ENCODE measurements around the gene PINK1. TPM values are rescaled to one million over a fixed set of nuclear protein-coding genes. Genes with fewer than 3 reads are reported as not detected.

The PINK1 gene
- polyA plus RNA-seq, 1 of the 3 experiments (the other 2 are of a cell fraction), result 24.4 TPM

DNA sequence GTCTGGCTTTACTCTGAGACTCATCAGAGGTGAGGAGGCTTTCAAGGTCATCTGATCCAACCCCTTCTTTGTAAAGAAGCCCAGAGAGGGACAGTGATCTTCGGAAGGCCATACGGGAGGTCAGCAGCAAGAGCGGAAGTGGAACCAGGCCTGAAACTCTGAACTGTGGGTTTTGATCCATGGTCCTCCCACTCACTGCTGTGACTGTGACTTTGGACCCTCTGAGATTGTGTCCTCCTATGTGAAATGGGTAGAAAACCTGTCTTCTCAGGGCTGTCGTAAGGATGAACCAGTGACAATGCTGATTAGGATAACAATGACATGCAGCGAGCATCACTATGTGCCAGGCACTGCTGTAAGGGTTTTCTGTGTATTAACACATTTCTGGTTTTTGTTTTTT, 37.7 kb downstream of the PINK1 start:
- Histone ChIP-seq H4K20me1 (ENCODE audit: insufficient read depth) (no peaks in the 10 kb centered on the region), H3F3A (replicated peaks; ENCODE audit: insufficient read depth) (no peaks in the 10 kb centered on the region), H3K9me2 (no peaks in the 10 kb centered on the region), H2AFZ (ENCODE audit: low read depth) (no peak overlapping the region), H3K27me3 (ENCODE audit: insufficient read depth) (no peaks in the 10 kb centered on the region), H3K36me3 (replicated peaks in 1 of 2; ENCODE audit: control insufficient read depth in 1 of 2, insufficient read depth in 2 of 2, low read length in 1 of 2) (no peaks in the 10 kb centered on the region), H3K4me3 (ENCODE audit: low read depth in 2 of 2, low read length in 1 of 2) (no peak overlapping the region), H3K79me2 (ENCODE audit: insufficient read depth) (no peaks in the 10 kb centered on the region), H3K9me3 (no peaks in the 10 kb centered on the region), H3K4me2 (no peak overlapping the region), H3K27ac (ENCODE audit: low read depth in 2 of 2, low read length in 1 of 2) (no peak overlapping the region), H3K4me1 (ENCODE audit: control insufficient read depth in 1 of 2, insufficient read depth in 2 of 2, low read depth in 1 of 2, low read length in 1 of 2) (no peaks in the 10 kb centered on the region), H3K9ac (no peak overlapping the region)
- 98% methylated on average over 5 of the region's 5 CpGs for WGBS (ENCODE audit: low lambda C conversion rate)
- POLR2A ChIA-PET, result no interaction called here
- CTCF ChIA-PET, result interaction anchor here (2.0 kb wide), 1 partner anchor 26 kb away, joined by 4 read pairs; no protein-coding TSS in a partner anchor
- TF ChIP-seq, protein P1, sequence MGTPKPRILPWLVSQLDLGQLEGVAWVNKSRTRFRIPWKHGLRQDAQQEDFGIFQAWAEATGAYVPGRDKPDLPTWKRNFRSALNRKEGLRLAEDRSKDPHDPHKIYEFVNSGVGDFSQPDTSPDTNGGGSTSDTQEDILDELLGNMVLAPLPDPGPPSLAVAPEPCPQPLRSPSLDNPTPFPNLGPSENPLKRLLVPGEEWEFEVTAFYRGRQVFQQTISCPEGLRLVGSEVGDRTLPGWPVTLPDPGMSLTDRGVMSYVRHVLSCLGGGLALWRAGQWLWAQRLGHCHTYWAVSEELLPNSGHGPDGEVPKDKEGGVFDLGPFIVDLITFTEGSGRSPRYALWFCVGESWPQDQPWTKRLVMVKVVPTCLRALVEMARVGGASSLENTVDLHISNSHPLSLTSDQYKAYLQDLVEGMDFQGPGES (IDR thresholded peaks at IDR 0.05; ENCODE audit: low read depth, low read length), result no peak
- TF ChIP-seq RCOR1 (IDR thresholded peaks at IDR 0.05; ENCODE audit: low read length) (no peak), TCF12 (IDR thresholded peaks at IDR 0.05) (no peak), GATA2 (CRISPR knock-in tag; IDR thresholded peaks at IDR 0.05) (no peak), TEAD4 (IDR thresholded peaks at IDR 0.05; ENCODE audit: borderline replicate concordance, insufficient read depth) (no peak), MEF2A (IDR thresholded peaks at IDR 0.05; ENCODE audit: borderline replicate concordance, low read depth) (no peak), EZH2phosphoT487 (IDR thresholded peaks at IDR 0.05; ENCODE audit: borderline replicate concordance, low read depth) (no peak), SIN3A (IDR thresholded peaks at IDR 0.05; ENCODE audit: borderline replicate concordance, low read depth, low read length) (no peak), GABPA (IDR thresholded peaks at IDR 0.05; ENCODE audit: low read depth) (no peak)
- TF ChIP-seq, protein P2, sequence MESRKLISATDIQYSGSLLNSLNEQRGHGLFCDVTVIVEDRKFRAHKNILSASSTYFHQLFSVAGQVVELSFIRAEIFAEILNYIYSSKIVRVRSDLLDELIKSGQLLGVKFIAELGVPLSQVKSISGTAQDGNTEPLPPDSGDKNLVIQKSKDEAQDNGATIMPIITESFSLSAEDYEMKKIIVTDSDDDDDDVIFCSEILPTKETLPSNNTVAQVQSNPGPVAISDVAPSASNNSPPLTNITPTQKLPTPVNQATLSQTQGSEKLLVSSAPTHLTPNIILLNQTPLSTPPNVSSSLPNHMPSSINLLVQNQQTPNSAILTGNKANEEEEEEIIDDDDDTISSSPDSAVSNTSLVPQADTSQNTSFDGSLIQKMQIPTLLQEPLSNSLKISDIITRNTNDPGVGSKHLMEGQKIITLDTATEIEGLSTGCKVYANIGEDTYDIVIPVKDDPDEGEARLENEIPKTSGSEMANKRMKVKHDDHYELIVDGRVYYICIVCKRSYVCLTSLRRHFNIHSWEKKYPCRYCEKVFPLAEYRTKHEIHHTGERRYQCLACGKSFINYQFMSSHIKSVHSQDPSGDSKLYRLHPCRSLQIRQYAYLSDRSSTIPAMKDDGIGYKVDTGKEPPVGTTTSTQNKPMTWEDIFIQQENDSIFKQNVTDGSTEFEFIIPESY (IDR thresholded peaks at IDR 0.05; ENCODE audit: borderline replicate concordance, low read depth), result no peak
- TF ChIP-seq, protein P3, sequence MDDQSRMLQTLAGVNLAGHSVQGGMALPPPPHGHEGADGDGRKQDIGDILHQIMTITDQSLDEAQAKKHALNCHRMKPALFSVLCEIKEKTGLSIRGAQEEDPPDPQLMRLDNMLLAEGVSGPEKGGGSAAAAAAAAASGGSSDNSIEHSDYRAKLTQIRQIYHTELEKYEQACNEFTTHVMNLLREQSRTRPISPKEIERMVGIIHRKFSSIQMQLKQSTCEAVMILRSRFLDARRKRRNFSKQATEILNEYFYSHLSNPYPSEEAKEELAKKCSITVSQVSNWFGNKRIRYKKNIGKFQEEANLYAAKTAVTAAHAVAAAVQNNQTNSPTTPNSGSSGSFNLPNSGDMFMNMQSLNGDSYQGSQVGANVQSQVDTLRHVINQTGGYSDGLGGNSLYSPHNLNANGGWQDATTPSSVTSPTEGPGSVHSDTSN (IDR thresholded peaks at IDR 0.05), result no peak
- DNase-seq, result no peak

DNA sequence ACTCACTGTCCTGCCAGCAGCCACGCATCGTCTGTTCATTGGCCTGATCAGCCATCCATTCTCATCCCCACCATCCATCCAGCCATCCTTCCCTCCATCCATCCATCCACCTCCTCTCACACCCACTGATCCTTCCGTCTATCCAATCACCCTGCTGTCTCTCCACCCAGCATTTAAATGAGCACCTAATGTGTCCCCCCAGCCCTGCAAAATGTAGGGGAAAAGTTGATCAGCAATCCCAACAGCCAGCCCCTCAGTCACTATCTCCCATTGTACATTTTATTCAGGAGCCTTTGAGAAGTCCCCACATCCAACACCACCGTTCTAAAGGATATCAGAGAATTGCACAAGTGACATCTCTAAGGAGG, 39.0 kb downstream of the PINK1 start:
- no peaks in the 10 kb centered on the region for H3K4me1 ChIP-seq (ENCODE audit: control insufficient read depth in 1 of 2, insufficient read depth in 2 of 2, low read depth in 1 of 2, low read length in 1 of 2)
- CTCF ChIA-PET, result no interaction called here
- H3K27me3 ChIP-seq (ENCODE audit: insufficient read depth), result no peaks in the 10 kb centered on the region
- no peaks in the 10 kb centered on the region for H3K79me2 ChIP-seq (ENCODE audit: insufficient read depth)
- DNase-seq, result no peak
- H3F3A ChIP-seq (replicated peaks; ENCODE audit: insufficient read depth), result no peaks in the 10 kb centered on the region
- no peak overlapping the region for H3K4me3 ChIP-seq (ENCODE audit: low read depth in 2 of 2, low read length in 1 of 2)
- H3K27ac ChIP-seq (ENCODE audit: low read depth in 2 of 2, low read length in 1 of 2), result no peak overlapping the region
- no peaks in the 10 kb centered on the region for H3K9me2 ChIP-seq
- no peaks in the 10 kb centered on the region for H3K9me3 ChIP-seq
- H4K20me1 ChIP-seq (ENCODE audit: insufficient read depth), result no peaks in the 10 kb centered on the region
- H3K36me3 ChIP-seq (replicated peaks in 1 of 2; ENCODE audit: control insufficient read depth in 1 of 2, insufficient read depth in 2 of 2, low read length in 1 of 2), result no peaks in the 10 kb centered on the region
- no peak overlapping the region for H3K4me2 ChIP-seq
- no peak overlapping the region for H2AFZ ChIP-seq (ENCODE audit: low read depth)
- H3K9ac ChIP-seq, result no peak overlapping the region
- POLR2A ChIA-PET, result no interaction called here
- WGBS (ENCODE audit: low lambda C conversion rate), result 89% methylated on average over 4 of the region's 4 CpGs
- TF ChIP-seq, protein P3 (IDR thresholded peaks at IDR 0.05), result no peak
- TF ChIP-seq TAF1 (IDR thresholded peaks at IDR 0.05; ENCODE audit: borderline replicate concordance, low read depth, low read length) (no peak), GATA2 (CRISPR knock-in tag; IDR thresholded peaks at IDR 0.05) (no peak), CHD2 (IDR thresholded peaks at IDR 0.05; ENCODE audit: low read length, partially characterized antibody) (no peak), YY1 (IDR thresholded peaks at IDR 0.05; ENCODE audit: low read depth) (no peak)
- TF ChIP-seq, protein P4, sequence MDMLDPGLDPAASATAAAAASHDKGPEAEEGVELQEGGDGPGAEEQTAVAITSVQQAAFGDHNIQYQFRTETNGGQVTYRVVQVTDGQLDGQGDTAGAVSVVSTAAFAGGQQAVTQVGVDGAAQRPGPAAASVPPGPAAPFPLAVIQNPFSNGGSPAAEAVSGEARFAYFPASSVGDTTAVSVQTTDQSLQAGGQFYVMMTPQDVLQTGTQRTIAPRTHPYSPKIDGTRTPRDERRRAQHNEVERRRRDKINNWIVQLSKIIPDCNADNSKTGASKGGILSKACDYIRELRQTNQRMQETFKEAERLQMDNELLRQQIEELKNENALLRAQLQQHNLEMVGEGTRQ (IDR thresholded peaks at IDR 0.05; ENCODE audit: borderline replicate concordance, low read depth, low read length), result no peak
- TF ChIP-seq, protein P5, sequence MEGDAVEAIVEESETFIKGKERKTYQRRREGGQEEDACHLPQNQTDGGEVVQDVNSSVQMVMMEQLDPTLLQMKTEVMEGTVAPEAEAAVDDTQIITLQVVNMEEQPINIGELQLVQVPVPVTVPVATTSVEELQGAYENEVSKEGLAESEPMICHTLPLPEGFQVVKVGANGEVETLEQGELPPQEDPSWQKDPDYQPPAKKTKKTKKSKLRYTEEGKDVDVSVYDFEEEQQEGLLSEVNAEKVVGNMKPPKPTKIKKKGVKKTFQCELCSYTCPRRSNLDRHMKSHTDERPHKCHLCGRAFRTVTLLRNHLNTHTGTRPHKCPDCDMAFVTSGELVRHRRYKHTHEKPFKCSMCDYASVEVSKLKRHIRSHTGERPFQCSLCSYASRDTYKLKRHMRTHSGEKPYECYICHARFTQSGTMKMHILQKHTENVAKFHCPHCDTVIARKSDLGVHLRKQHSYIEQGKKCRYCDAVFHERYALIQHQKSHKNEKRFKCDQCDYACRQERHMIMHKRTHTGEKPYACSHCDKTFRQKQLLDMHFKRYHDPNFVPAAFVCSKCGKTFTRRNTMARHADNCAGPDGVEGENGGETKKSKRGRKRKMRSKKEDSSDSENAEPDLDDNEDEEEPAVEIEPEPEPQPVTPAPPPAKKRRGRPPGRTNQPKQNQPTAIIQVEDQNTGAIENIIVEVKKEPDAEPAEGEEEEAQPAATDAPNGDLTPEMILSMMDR (IDR thresholded peaks at IDR 0.05), result no peak
- TF ChIP-seq, protein P6, sequence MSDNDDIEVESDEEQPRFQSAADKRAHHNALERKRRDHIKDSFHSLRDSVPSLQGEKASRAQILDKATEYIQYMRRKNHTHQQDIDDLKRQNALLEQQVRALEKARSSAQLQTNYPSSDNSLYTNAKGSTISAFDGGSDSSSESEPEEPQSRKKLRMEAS (IDR thresholded peaks at IDR 0.05; ENCODE audit: low read depth), result no peak
